VCaP (cell line): Measurements from ENCODE around the gene IL12RB1.

Experiments
- H3K27ac ChIP-seq: fragments of 450-650 bp; 2 replicates; pipeline ENCODE4 v1.5.1; 2017
- TF ChIP-seq, protein P1 (sequence below): fragments of 450-650 bp; conservative IDR thresholded peaks from 2 replicates; pipeline ENCODE4 v1.5.1; 2017; ENCODE audit warnings: mild to moderate bottlenecking, moderate library complexity

IL12RB1 gene

DNA sequence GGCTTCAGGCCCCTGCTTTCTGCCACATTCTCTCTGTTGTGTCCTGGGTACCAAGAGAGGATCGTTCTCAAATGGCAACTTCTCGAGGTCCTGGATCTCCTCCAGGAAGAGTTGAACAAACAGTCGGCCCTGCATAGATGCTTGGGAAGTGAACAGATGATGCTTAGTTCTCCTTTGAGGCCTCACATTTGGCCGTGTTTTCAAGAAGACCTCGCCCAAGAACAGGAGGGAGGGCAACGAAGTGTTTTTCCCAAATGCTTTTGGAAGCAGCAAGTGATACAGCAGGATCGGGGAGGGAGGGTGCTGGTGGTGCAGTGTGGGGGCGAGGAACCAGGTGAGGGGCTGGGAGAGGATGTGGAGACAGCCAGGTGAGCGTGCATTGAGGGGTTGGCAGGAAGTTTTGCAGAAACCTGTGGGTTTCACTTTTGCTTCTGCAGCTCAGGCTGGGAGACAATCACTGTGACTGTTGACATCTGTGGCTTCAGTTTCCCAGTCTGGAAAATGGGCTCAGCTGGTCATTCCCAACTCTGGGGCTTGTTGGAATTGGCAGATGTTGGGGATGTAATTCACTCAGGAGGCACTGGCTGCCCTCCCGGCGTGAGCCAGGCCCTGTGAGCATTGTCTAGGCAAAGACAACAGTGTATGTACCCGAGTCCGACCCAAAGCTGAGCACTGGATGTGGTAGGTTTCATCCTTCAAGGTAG is 32.4 kb upstream of the IL12RB1 start:
- no peak overlapping the region for H3K27ac ChIP-seq
- TF ChIP-seq, protein P1, sequence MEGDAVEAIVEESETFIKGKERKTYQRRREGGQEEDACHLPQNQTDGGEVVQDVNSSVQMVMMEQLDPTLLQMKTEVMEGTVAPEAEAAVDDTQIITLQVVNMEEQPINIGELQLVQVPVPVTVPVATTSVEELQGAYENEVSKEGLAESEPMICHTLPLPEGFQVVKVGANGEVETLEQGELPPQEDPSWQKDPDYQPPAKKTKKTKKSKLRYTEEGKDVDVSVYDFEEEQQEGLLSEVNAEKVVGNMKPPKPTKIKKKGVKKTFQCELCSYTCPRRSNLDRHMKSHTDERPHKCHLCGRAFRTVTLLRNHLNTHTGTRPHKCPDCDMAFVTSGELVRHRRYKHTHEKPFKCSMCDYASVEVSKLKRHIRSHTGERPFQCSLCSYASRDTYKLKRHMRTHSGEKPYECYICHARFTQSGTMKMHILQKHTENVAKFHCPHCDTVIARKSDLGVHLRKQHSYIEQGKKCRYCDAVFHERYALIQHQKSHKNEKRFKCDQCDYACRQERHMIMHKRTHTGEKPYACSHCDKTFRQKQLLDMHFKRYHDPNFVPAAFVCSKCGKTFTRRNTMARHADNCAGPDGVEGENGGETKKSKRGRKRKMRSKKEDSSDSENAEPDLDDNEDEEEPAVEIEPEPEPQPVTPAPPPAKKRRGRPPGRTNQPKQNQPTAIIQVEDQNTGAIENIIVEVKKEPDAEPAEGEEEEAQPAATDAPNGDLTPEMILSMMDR, result no peak

- peak overlapping the region; percentile 61 for H3K27ac ChIP-seq
- TF ChIP-seq, protein P1, result no peak
Measured at GRCh38 chr19:18118420-18119012, 31.8 kb upstream of the IL12RB1 start.

DNA sequence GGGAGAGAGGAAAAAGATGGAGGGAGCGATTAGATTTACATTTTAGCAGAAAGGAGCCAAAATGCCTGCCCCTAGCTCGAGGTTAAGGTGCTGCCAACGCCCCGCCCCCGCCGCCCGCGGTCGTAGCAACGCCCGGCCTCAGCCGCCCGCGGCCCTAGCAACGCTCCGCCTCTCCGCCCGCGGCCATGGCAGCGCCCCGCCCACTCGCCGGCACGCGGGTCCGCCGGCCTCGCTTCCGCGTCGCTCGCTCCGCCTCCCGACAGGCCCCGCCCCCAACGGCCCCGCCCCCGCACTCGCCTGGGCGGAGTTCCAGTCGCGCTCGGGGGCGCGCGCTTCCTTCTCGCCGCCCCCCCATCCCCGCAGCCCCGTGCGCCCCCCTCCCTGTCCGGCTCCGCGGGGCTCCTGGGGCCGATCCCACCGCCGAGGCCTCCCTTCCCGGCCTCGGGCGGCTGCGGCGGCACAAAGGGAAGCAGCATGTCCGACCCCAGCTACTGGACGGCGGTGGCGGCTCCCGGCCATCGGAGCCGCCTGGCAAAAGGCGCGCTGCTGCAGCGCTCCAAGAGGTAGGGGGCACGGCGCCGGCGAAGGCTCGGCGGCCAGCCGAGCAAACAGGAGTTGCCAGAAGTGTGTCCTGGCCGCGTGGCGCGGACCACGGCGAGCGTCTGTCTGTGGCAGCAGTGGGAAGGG is 31.1 kb upstream of the IL12RB1 start:
- peak overlapping the region; percentile 61 for H3K27ac ChIP-seq
- TF ChIP-seq, protein P1, result peak; percentile 20; the same call in 1 of the 2 replicates

DNA sequence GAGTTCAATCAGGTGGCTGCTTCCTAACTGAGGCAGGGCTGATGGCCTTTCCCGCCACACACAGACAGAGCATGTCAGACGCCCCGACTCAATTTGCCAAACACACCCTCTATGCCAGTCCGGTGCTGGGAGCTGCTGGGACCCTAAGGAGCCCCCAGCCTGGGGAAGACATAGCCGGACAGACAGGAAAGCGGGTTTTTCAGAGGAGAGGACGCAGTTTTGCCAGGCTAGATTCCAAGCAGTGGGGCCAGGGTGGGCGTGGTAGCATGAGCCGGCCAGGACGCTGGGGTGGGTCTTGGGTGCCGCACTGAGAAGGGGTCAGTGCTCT is 30.6 kb upstream of the IL12RB1 start:
- peak overlapping the region; percentile 61; the same call in 1 of the 2 replicates for H3K27ac ChIP-seq
- TF ChIP-seq, protein P1, result no peak

- H3K27ac ChIP-seq, result no peak overlapping the region
- TF ChIP-seq, protein P1, result no peak
Measured at GRCh38 chr19:18114483-18114882, 27.7 kb upstream of the IL12RB1 start.

GRCh38 chr19:18113827-18114226 is 27.1 kb upstream of the IL12RB1 start:
- no peak overlapping the region for H3K27ac ChIP-seq
- TF ChIP-seq, protein P1, result no peak

- TF ChIP-seq, protein P1, result peak; percentile 99
- no peak overlapping the region for H3K27ac ChIP-seq
Measured at GRCh38 chr19:18112989-18113478, 26.3 kb upstream of the IL12RB1 start.
